Measurements from ENCODE around the gene EFR3B.
A peak's percentile ranks its signal among the peaks of the same experiment; 100 is the strongest.

Gene EFR3B

GRCh38 chr2:25035537-25036220 is 6.2 kb upstream of the EFR3B start:
- DNase-seq, result no peak

- DNase-seq, result no peak
Measured at GRCh38 chr2:25036221-25036559, 5.7 kb upstream of the EFR3B start.

- DNase-seq, result no peak
Measured at GRCh38 chr2:25039126-25039525, 2.8 kb upstream of the EFR3B start.

- peak; percentile 6 for DNase-seq
Measured at GRCh38 chr2:25041307-25041927, 459 bp upstream of the EFR3B start.

GRCh38 chr2:25042321-25043240 is 705 bp downstream of the EFR3B start:
- DNase-seq, result no peak

GRCh38 chr2:25043241-25043867 is 1.5 kb downstream of the EFR3B start:
- peak; percentile 21 for DNase-seq

GRCh38 chr2:25044011-25044410 is 2.1 kb downstream of the EFR3B start:
- no peak for DNase-seq

- no peak for DNase-seq
Measured at GRCh38 chr2:25044990-25045389, 3.1 kb downstream of the EFR3B start.

GRCh38 chr2:25049422-25049821 is 7.5 kb downstream of the EFR3B start:
- DNase-seq, result no peak

- no peak for DNase-seq
Measured at GRCh38 chr2:25050128-25050527, 8.3 kb downstream of the EFR3B start.

GRCh38 chr2:25053041-25053440 is 11.2 kb downstream of the EFR3B start:
- no peak for DNase-seq

GRCh38 chr2:25054720-25055119 is 12.8 kb downstream of the EFR3B start:
- no peak for DNase-seq

- DNase-seq, result no peak
Measured at GRCh38 chr2:25055376-25055920, 13.6 kb downstream of the EFR3B start.

GRCh38 chr2:25056098-25056821 is 14.4 kb downstream of the EFR3B start:
- no peak for DNase-seq

GRCh38 chr2:25062511-25062917 is 20.6 kb downstream of the EFR3B start:
- no peak for DNase-seq

GRCh38 chr2:25063876-25064660 is 22.2 kb downstream of the EFR3B start:
- no peak for DNase-seq

- DNase-seq, result no peak
Measured at GRCh38 chr2:25065768-25066167, 23.9 kb downstream of the EFR3B start.

GRCh38 chr2:25066455-25066854 is 24.6 kb downstream of the EFR3B start:
- no peak for DNase-seq

- DNase-seq, result no peak
Measured at GRCh38 chr2:25068217-25068616, 26.3 kb downstream of the EFR3B start.

GRCh38 chr2:25071966-25072365 is 30.1 kb downstream of the EFR3B start:
- no peak for DNase-seq

- no peak for DNase-seq
Measured at GRCh38 chr2:25072606-25073005, 30.7 kb downstream of the EFR3B start.

GRCh38 chr2:25073025-25073424 is 31.1 kb downstream of the EFR3B start:
- no peak for DNase-seq

Data from stimulated activated naive CD4-positive, alpha-beta T cell treated with Interleukin-2 at 50 U/mL for 16 hours (primary cell).